GM19467 (cell line): ENCODE measurements around the gene HJURP.
"Not testable (repeated sequence)": the region's sequence is repeated elsewhere in the genome, so short reads cannot be mapped to it uniquely, and the experiment has no call there.

Source experiments
- ATAC-seq: cut with Tn5 transposase; IDR thresholded peaks from one replicate; pipeline ENCODE4 v1.9.1; 2021; ENCODE audit warnings: mild to moderate bottlenecking, moderate library complexity; ENCODE audit not compliant: unreplicated experiment

Gene HJURP

GRCh38 chr2:233854241-233854981 lies at the start of gene HJURP:
TSS of gene HJURP (minus strand) at chr2:233854535. CDS start at chr2:233854500, 35 bp downstream.
- peak; percentile 94 for ATAC-seq

DNA sequence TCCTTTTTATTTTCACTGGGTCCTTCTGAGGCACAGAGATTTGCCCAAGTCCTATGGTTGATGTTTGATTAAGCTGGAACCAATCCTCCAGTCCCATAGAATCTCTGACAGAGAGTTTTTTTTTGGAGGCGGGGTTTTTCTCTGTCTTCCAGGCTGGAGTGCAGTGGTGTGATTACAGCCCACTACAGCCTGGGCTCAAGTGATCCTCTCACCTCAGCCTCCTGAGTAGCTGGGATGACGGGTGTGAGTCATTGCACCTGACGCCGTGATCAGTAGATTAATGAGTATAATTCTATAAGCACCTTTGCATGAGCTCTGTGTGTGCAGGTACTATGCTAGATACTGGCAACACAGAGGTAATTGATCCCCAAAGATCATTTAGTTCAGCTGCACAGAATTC lies 47.5 kb upstream of the HJURP start:
- no peak for ATAC-seq

GRCh38 chr2:233901367-233901766 lies 47.0 kb upstream of the HJURP start:
- no peak for ATAC-seq

- ATAC-seq = not testable (repeated sequence)
Observed at GRCh38 chr2:233896253-233896652, 41.9 kb upstream of the HJURP start.

DNA sequence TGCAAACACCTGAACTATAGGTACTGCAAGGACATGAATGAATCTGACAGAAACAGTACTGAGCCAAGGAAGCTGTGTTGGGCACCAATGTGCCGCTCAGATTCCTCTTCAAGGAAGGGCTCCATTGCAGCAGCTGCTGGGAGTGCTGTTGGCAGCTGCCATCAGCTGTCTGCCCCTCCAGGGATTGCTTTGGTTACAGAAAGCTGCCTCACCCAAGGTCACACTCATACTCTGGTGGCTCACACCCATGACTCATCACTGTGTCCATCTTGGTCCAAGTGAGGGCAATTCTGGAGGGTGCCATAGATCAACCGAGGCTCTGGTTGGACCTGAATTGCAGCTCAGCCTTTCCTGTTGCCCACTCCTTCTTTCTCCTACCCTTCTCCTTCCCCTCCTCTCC lies 38.5 kb upstream of the HJURP start:
- ATAC-seq = no peak

DNA sequence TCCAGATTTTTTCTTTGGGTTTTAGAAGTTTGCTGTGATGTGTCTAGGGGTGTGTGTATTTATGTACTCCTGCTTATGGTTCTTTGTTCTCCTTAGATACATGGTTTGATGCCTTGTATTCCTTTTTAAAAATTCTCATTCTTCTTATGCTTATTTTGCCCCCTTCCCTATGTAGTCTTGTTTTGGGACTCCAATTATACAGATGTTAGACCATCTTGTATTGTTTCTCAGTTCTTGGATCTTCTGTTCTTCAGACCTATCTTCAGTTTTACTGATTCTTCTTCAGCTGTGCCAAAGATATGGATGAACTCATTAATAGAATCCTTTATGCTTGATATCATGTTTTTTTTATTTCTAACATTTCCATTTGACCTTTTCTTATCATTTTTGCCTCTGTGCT lies 28.0 kb upstream of the HJURP start:
- ATAC-seq = no peak

DNA sequence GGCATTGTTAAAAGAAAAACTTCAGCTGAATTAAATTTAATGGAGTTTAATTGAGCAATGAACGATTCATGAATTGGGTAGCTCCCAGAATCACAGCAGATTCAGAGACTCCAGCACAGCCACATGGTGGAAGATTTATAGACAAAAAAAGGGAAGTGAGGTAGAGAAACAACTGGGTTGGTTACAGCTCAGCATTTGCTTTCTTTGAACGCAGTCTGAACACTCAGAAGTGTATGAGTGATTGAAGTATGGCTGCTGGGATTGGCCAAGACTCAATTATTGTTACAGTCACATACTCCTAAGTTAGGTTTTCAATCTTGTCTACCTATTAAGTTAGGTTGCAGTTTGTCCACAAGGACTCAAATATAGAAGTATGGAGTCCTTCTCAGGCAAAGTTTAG lies 17.8 kb upstream of the HJURP start:
- not testable (repeated sequence) for ATAC-seq

DNA sequence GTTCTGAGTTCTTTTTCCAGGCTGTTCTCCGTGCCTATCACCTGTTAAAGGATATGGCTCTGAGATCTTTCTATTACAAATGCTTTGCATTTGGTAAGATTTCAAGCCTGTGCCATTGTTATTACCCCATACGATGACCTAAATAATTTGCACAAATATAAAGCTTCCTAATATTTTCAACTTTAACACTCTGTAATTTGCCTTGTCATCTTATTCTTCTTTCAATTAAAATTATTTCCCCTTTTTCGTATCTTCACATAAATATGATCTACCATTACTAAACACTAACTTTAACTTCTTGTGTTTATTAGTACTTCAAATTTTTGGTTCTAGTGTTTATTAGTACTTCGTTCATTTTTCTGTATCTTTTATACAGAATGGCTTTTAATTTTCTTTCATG lies 17.1 kb upstream of the HJURP start:
- no peak for ATAC-seq

GRCh38 chr2:233867993-233868532 lies 13.7 kb upstream of the HJURP start, which contains the start of gene MSL3B:
TSS of gene MSL3B (minus strand) at chr2:233868386.
- peak; percentile 63 for ATAC-seq

DNA sequence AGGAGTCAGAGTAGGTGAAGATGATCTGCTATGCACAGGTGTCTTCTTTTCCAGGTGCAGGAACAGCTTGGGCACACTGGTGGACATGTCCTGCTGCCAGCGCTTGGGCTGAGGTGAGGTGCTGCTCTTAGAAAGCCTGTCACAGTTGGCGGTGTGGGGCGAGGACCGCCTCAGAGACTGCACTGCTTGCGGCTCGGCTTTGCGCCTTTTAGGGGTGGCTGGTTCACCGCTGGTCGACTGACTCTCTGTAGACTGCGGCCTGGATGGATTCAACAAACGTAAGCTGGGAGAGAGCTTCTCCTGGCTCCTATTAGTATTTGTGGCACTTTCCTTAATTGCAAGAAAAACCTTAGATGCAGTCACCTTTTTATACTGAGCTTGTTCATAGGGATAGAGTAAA lies 12.1 kb upstream of the HJURP start:
- ATAC-seq = no peak

DNA sequence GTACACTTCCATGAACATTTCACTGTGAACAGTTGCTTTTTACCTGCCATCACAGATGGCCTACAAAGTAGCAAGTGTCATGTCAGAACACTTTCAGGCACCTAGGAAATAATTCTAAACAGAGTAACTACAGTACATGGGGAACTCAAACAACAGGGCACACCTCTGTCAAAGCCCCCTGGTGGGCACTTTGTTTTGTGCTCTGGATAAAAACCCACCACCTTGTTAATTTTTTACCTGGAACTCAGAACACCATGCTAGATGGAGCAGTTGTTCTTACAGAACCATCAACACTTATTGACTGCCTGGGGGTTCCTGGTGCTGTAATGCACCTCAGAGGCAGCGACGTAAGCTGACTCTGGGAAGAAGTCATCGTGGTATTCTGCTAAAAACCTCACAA lies 11.5 kb upstream of the HJURP start:
- no peak for ATAC-seq

GRCh38 chr2:233862261-233862768 lies 8.0 kb upstream of the HJURP start:
- ATAC-seq = no peak

- ATAC-seq = no peak
Observed at GRCh38 chr2:233858331-233858730, 4.0 kb upstream of the HJURP start.

GRCh38 chr2:233857511-233858141 lies 3.3 kb upstream of the HJURP start:
- no peak for ATAC-seq

DNA sequence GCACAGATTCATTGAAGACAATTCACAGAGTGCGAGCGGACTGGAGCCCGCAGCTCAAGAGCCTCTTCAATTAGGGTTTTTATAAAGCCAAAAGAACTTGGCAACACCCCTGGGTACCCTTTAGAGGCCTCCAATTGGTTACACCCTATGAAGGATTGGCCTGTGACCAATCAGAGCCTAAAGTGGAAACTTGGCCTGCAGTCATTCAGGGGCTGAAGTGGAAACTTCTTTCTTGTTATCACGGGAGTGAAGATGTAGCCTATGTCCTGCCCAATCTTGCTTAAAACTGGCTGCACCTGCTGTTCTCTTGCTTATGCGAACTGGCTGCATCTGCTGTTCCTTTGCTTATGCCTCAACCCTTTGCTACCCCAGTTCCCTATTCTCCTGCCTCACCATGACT lies 1.8 kb upstream of the HJURP start:
- no peak for ATAC-seq

- ATAC-seq = no peak
Observed at GRCh38 chr2:233855345-233855744, 1.0 kb upstream of the HJURP start.

DNA sequence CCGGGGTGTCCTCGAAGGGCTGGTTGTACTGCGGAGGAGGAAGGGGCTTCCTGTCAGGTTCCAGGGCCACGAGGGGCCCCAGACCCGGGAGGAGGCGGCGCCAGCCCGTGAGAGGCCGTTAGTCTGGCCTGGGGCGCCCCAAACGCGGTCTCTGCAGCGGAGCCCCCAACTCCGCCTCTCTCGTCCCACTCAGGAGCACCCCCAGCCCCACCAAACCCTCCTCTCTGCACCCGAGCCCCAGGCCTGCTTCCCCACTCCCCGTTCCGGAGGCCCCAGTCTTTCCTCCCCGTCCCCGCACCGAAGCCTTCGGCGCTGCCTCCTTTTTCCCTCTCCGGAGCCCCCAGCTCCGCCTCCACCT lies 473 bp downstream of the HJURP start:
- ATAC-seq = no peak

DNA sequence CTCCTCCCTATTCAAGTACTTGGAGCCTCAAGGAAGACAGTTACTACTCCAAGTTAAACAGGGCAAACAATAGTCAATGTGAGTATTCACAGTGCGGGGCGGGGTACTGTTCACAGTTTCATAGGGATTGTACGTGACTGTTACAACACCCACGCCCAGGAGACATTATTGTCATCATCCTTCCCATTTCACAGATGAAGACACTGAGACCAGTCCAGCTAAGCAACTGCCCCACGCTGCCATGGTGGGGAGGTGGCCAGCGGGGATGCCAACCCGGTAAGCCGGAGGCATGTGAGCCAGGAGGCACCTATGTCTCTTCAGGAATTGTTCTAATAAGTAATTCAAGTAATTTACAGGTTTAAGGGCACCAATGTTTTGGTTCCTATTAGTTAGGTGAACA lies 982 bp downstream of the HJURP start:
- no peak for ATAC-seq

DNA sequence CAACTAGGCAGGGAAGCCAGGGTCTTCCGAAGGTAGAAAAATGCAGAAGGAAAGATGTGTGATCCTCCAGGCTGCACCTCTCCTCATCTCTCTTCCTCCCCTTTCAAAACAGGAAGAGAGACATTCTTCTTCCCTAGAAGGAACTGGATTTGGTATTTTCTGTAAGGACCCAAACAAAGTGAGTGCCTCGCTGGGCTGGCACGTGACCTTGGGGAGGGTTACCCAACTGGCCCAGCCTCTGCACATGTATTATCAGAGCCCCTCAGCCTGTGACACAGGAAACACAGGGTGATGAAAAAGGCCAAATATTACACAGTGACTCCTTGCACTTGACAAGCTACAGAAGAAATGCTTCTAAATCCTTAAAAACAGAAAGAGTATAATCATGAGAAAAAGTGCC lies 2.3 kb downstream of the HJURP start:
- ATAC-seq = no peak

DNA sequence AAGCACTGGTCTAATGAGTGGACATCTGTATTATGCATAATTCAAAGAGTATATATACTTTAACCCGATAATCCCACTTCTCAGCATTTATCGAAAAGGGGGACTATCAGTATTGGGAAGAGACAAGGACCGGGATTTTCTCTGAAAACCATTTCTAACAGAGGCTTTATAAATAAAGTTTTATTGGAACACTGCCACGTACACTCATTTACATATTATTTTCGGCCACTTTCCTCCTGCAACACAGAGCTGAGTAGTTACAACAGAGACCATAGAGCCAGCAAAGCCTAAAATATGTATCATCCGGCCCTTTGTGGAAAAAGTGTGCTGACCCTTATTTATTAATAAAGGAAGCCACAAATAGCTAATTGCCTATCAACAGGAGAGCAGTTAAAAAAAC lies 3.2 kb downstream of the HJURP start:
- ATAC-seq = no peak

DNA sequence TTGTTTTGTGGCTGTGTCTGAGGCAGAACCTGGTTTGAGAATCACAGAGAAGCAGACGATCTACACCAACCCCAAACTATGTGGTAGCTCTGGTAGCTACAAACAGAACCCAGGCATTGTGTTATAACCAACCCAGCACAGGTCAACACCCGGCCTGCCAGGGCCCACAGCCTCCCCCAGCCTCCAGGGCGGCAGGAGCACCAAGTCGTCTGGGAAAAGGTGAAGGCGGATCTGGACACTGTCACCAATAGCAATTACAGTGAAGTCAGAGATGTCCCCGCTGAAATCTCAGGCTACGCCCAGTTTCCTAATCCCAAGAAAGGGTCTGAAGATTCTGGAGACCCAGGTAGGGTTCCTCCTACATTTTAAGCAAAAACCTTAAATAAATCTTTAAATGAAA lies 3.6 kb downstream of the HJURP start:
- ATAC-seq = no peak

DNA sequence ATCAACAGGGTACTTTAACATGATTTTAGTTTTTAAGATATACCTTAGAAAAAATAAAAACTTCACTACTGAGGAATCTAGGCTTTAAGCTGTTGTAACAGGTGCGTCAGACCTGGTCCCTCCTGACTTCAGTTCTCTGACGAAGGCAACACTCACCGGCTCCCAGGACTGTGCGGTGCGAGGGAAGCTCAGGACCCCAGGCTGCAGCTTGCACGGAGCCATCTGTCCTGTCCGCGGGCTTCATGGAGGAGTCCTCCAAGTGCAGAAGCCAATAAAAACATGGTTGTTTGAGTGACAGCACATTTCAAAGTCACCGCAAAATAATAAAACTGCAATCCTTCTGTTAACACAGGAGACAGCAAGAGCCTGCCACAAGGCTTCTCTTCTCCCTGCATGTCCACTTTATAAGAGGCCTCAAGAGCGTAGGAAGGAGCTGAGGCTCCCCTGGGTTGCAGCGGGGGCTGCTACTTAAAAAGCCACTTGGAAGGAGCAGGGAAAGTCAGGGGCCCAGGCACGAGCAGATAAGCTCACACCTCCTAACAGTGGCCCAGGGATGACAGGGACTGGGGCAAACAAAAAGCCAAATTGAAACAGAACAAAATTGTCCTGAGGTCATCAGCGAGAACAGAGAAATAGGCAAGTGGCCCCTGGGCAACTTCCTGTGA lies 4.6 kb downstream of the HJURP start:
- no peak for ATAC-seq
